K562 (cell line): ENCODE measurements around the gene KATNB1. TPM values are rescaled to one million over a fixed set of nuclear protein-coding genes. Genes with fewer than 3 reads are reported as not detected.
A peak's percentile ranks its signal among the peaks of the same experiment; 100 is the strongest.

Experiments
- ATAC-seq: fragments of 200-7000 bp; cut with Tn5 transposase; 3 replicates; pipeline ENCODE4 v1.9.1; 2020; ENCODE audit warnings: moderate library complexity
- BruUV-seq: library from RNA; stranded (reverse); fragments of 400-500 nt; replicated peaks from 2 replicates; lab custom pipeline; 2021; lab: Mats Ljungman, UMichigan
- CTCF ChIA-PET: fragments of 300-600 bp; formaldehyde crosslinking; extraction: SDS; loops from one replicate; lab custom pipeline; 2021; ENCODE audit warnings: low intra/inter-chr PET ratio; lab: Yijun Ruan, JAX
- POLR2A ChIA-PET: fragments of 300-600, 350-650 bp; sonication (Branson Sonifier 250); formaldehyde crosslinking; extraction: SDS; loops from one replicate; lab custom pipeline; 2021; ENCODE audit warnings: antibody characterized with exemption, inconsistent platforms; lab: Yijun Ruan, JAX
- DNase-seq, 4 experiments: peaks; one replicate each; pipeline versions ENCODE4 v3.0.0 to v3.0.0-alpha.2; 2011 to 2018; ENCODE audit warnings: low spot score in 3 of 4, mixed read lengths in 3 of 4; ENCODE audit errors: extremely low read depth in 1 of 4
- FAIRE-seq: peaks from 2 replicates; lab custom pipeline; 2011; peaks lifted over from hg19 to GRCh38; lab: Jason Lieb, UNC
- H2AFZ ChIP-seq: 2 replicates; pipeline ENCODE4 v1.6.0; 2011; ENCODE audit warnings: low read depth, low read length, control low read depth, inconsistent platforms
- H3K27ac ChIP-seq: fragments of 200-600 bp; 3 replicates; pipeline ENCODE4 v1.8.0; 2011; ENCODE audit warnings: low read depth, mild to moderate bottlenecking, control low read depth, inconsistent platforms, low read length, moderate library complexity, mixed read lengths; ENCODE audit errors: extremely low read depth
- H3K27me3 ChIP-seq, 2 experiments: fragments of 300-600 bp in 1 of 2; 2 replicates in 1 of 2; 3 replicates in 1 of 2; pipeline versions ENCODE4 v1.6.0 to v1.8.0; 2011; ENCODE audit warnings: inconsistent platforms in 2 of 2, low read length in 2 of 2, mild to moderate bottlenecking in 1 of 2, mixed read lengths in 1 of 2, moderate library complexity in 1 of 2; ENCODE audit not compliant: control insufficient read depth in 2 of 2, insufficient read depth in 2 of 2
- H3K36me3 ChIP-seq: fragments of 300-600 bp; 3 replicates; pipeline ENCODE4 v1.8.0; 2011; ENCODE audit warnings: mild to moderate bottlenecking, low read length, inconsistent platforms; ENCODE audit not compliant: control insufficient read depth, insufficient read depth
- H3K4me1 ChIP-seq, 2 experiments: fragments of 200-600 bp in 1 of 2; replicated peaks in 1 of 2; 2 replicates in 1 of 2; 3 replicates in 1 of 2; pipeline versions ENCODE4 v1.5.1 to v1.8.0; 2011; ENCODE audit warnings: inconsistent platforms in 2 of 2, low read length in 2 of 2, mild to moderate bottlenecking in 1 of 2, mixed read lengths in 1 of 2, moderate library complexity in 1 of 2; ENCODE audit not compliant: control insufficient read depth in 2 of 2, insufficient read depth in 2 of 2
- H3K4me2 ChIP-seq: 2 replicates; pipeline ENCODE4 v1.6.1; 2011; ENCODE audit warnings: low read length, control low read depth, inconsistent platforms, mixed read lengths; ENCODE audit not compliant: insufficient read depth
- H3K4me3 ChIP-seq: fragments of 200-600 bp; sonication (generic), shearing (Covaris generic); 2 replicates; pipeline ENCODE4 v1.5.1; 2016; ENCODE audit warnings: control low read depth, inconsistent platforms
- H3K79me2 ChIP-seq: fragments of 200-600 bp; 3 replicates; pipeline ENCODE4 v1.8.0; 2011; ENCODE audit warnings: low read length, inconsistent platforms; ENCODE audit not compliant: control insufficient read depth, insufficient read depth
- H3K9ac ChIP-seq, 2 experiments: 2 replicates each; pipeline versions ENCODE4 v1.6.0 to v1.6.1; 2011; ENCODE audit warnings: low read depth in 2 of 2, low read length in 2 of 2, control low read depth in 1 of 2, inconsistent platforms in 1 of 2, mild to moderate bottlenecking in 1 of 2, mixed read lengths in 1 of 2; ENCODE audit not compliant: insufficient read depth in 1 of 2
- H3K9me1 ChIP-seq: one replicate; pipeline ENCODE4 v1.6.0; 2011; ENCODE audit warnings: inconsistent platforms, mild to moderate bottlenecking, low read length, moderate library complexity; ENCODE audit not compliant: control insufficient read depth, insufficient read depth
- H3K9me3 ChIP-seq: replicated peaks from 2 replicates; pipeline ENCODE4 v1.5.1; 2011; ENCODE audit warnings: low read depth, low read length, inconsistent platforms; ENCODE audit not compliant: control insufficient read depth, insufficient read depth
- H4K20me1 ChIP-seq: replicated peaks from 2 replicates; pipeline ENCODE4 v1.6.1; 2011; ENCODE audit warnings: low read length, inconsistent platforms, mixed read lengths; ENCODE audit not compliant: control insufficient read depth, insufficient read depth
- BHLHE40 ChIP-seq: IDR thresholded peaks from 2 replicates; pipeline ENCODE4 v1.6.1; 2011; ENCODE audit warnings: low read length, improper control_type of control experiment
- MCM3 ChIP-seq: fragments of 450-650 bp; IDR thresholded peaks from 2 replicates; pipeline ENCODE4 v1.6.1; 2016
- POLR2G ChIP-seq: fragments of 200-400 bp; formaldehyde crosslinking; IDR thresholded peaks from 2 replicates; pipeline ENCODE4 v1.6.1; 2017; ENCODE audit warnings: low read depth, mild to moderate bottlenecking, antibody characterized with exemption, low read length, moderate library complexity
- PPARD ChIP-seq: fragments of 250-450 bp; sonication (Bioruptor Pico); IDR thresholded peaks from 2 replicates; pipeline ENCODE4 v1.8.0; 2022; ENCODE audit warnings: inconsistent platforms, mild to moderate bottlenecking, moderate library complexity
- RBFOX2 ChIP-seq: fragments of 200-400 bp; formaldehyde crosslinking; IDR thresholded peaks from 2 replicates; pipeline ENCODE4 v1.6.1; 2017; ENCODE audit warnings: low read depth, mild to moderate bottlenecking, low read length, moderate library complexity
- TSC22D4 ChIP-seq: fragments of 450-650 bp; IDR thresholded peaks from 2 replicates; pipeline ENCODE4 v1.6.1; 2016; ENCODE audit warnings: missing genetic modification characterization, missing biosample characterization, control low read depth
- WGBS: fragments of 100-300 bp; shearing (Covaris generic); methylation state at CpG from one replicate; pipeline ENCODE4 v1.1.6; 2016; ENCODE audit warnings: low coverage, mixed read lengths; ENCODE audit not compliant: insufficient coverage; ENCODE audit errors: missing lambda C conversion rate; 5-methylcytosine and 5-hydroxymethylcytosine counted together
- in situ Hi-C: fragments of 300-500 bp; cut with MboI; formaldehyde crosslinking; loops from 4 replicates; pipeline ENCODE4 v1.15.0; 2018; ENCODE audit warnings: inconsistent platforms, mixed read lengths
- intact Hi-C: fragments of 100-400 bp; cut with micrococcal nuclease; formaldehyde crosslinking; loops from 2 replicates; pipeline ENCODE4 v1.14.2; 2022
- polyA plus RNA-seq, 8 experiments: library from polyadenylated mRNA; depleted of rRNA in 4 of 8; stranded (reverse) in 5 of 8; unstranded in 3 of 8; fragments of >200 nt; fragmentation: Nextera tagmentation in 2 of 8; fragmentation: Illumina TruSeq in 1 of 8; extraction: Ambion mirVana in 2 of 8; extraction: Trizol in 1 of 8; gene quantifications; 2 replicates each; pipeline versions ENCODE4 v1.2.1 to v1.2.3, GENCODE V29; 2011 to 2014; ENCODE audit warnings: inconsistent platforms in 1 of 8, missing spikeins in 1 of 8
- total RNA-seq, 7 experiments: library from RNA; depleted of rRNA in 6 of 7; stranded (reverse); fragments of >200 nt in 6 of 7; fragmentation: Illumina TruSeq in 2 of 7; extraction: Trizol in 2 of 7; gene quantifications; 2 replicates each; pipeline versions ENCODE4 v1.2.1 to v1.2.3, GENCODE V29; 2011 to 2021; ENCODE audit warnings: low replicate concordance in 1 of 7

Gene KATNB1
- total and polyA plus RNA-seq, 9 of the 15 experiments (the other 6 are each of a cell fraction or from before 2014, with no cell fraction given): 1.2 to 52.6 (median 21.9) TPM

GRCh38 chr16:57784334-57784733 is 48.8 kb downstream of the KATNB1 start:
- TF ChIP-seq PPARD (CRISPR knock-in tag): no peak
- no peak for TF ChIP-seq MCM3
- no peak for TF ChIP-seq BHLHE40
- Histone ChIP-seq H3K27ac (no peak overlapping the region), H3K4me1 (peaks cover 0 to 23% of the 10 kb centered on the region in 2 experiments; a peak in 1 of 5 replicates), H3K36me3 (peaks cover 60% of the 10 kb centered on the region; the same call in 2 of the 3 replicates), H3K9me3 (no peaks in the 10 kb centered on the region), H3K9me1 (no peaks in the 10 kb centered on the region), H3K4me3 (no peak overlapping the region), H4K20me1 (no peaks in the 10 kb centered on the region), H3K27me3 (no peaks in the 10 kb centered on the region), H3K4me2 (no peak overlapping the region), H3K79me2 (no peaks in the 10 kb centered on the region), H3K9ac (peak overlapping the region in 1 of 2 experiments; percentile 71; a peak in 1 of 4 replicates), H2AFZ (no peak overlapping the region)
- ATAC-seq (no peak), FAIRE-seq (no peak), DNase-seq (no peak)
- CTCF ChIA-PET: no interaction called here
- in situ Hi-C loops: no loop called here
- POLR2A ChIA-PET: interaction anchor here (0.9 to 2.8 kb wide), 4 partner anchors 10 to 23 kb away, joined by 4 to 15 read pairs (median 7); no protein-coding TSS in a partner anchor
- no TSS peak for BruUV-seq
- WGBS: 90% methylated on average over 7 of the region's 7 CpGs
- intact Hi-C loops: no loop called here

- in situ Hi-C loops (no loop called here), intact Hi-C loops (no loop called here)
- peak; percentile 54 for TF ChIP-seq POLR2G
- no peak for TF ChIP-seq TSC22D4
- TF ChIP-seq RBFOX2: 0 out of 2 replicates have a peak, but pooled peaks have one; percentile 17
- FAIRE-seq: no peak
- no peak overlapping the region for H3K27ac ChIP-seq
- CTCF ChIA-PET: no interaction called here
- WGBS: 85% methylated on average over 7 of the region's 10 CpGs
- no peak overlapping the region for H3K4me3 ChIP-seq
- H3K9me3 ChIP-seq: no peaks in the 10 kb centered on the region
- no peaks in the 10 kb centered on the region for H4K20me1 ChIP-seq
- H3K4me1 ChIP-seq: peaks cover 0 to 23% of the 10 kb centered on the region in 2 experiments; a peak in 1 of 5 replicates
- no peak overlapping the region for H2AFZ ChIP-seq
- H3K4me2 ChIP-seq: no peak overlapping the region
- no peak for ATAC-seq
- H3K79me2 ChIP-seq: no peaks in the 10 kb centered on the region
- H3K27me3 ChIP-seq: no peaks in the 10 kb centered on the region
- H3K36me3 ChIP-seq: peaks cover 63% of the 10 kb centered on the region; the same call in 2 of the 3 replicates
- H3K9ac ChIP-seq: no peak overlapping the region
- POLR2A ChIA-PET: interaction anchor here (1.1 to 4.3 kb wide), 3 partner anchors 9 to 24 kb away, joined by 4 to 20 read pairs (median 15); partner anchors contain the start of gene KIFC3
- H3K9me1 ChIP-seq: no peaks in the 10 kb centered on the region
- no TSS peak for BruUV-seq
- DNase-seq: no peak
Measured at GRCh38 chr16:57785385-57785784, 49.8 kb downstream of the KATNB1 start.
